Jurkat, Clone E6-1 (cell line): Measurements from ENCODE around the gene AMPD3.
"Not testable (repeated sequence)": the region's sequence is repeated elsewhere in the genome, so short reads cannot be mapped to it uniquely, and the experiment has no call there.

Experiments
- DNase-seq: peaks from one replicate; pipeline ENCODE4 v3.0.0-alpha.2; 2011; ENCODE audit warnings: low read depth, low spot score
- H3K4me3 ChIP-seq: 2 replicates; pipeline ENCODE4 v1.5.1; 2011; ENCODE audit warnings: mild to moderate bottlenecking, low read length, control low read depth, moderate library complexity

The AMPD3 gene

DNA sequence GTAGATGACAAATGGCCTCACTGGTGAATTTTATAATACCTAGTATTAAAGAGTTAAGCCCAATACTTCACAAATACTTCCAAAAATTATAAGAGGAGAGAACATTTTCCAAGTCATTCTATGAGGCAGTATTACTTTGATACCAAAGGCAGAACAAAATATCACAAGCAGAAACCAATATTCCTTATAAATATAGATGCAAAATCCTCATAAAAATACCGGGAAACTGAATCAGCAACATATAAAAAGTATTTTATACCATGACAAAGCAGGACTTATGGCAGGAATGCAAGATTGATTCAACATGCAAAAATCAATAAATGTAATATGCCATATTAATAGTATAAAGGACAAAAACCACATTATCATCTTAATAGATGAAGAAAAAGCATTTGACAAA, 22.1 kb upstream of the AMPD3 start:
- no peak for DNase-seq
- H3K4me3 ChIP-seq: no peak overlapping the region

DNA sequence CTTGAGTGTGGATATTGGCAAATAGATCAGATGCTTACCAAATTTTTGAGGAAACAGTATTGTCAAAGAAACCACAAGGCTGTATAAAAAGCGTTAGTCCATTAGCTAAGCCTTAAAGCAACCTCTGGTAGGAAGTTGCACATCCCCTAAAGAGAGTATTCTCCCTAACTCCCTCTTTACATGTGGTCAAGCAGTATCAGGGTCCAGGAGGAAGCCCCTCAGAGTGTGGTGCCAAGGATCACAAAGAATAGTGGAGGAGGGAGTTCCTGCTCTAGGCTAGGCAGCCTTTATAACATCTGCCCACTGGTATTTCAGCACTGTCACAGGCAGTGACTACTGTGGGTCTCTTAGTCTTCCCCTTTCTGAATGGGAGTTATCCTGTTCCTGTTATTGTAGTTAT, 18.8 kb upstream of the AMPD3 start:
- DNase-seq: no peak
- H3K4me3 ChIP-seq: no peak overlapping the region

GRCh38 chr11:10436683-10437082, 18.4 kb upstream of the AMPD3 start:
- H3K4me3 ChIP-seq: not testable (repeated sequence)

GRCh38 chr11:10438458-10438857, 16.6 kb upstream of the AMPD3 start:
- no peak for DNase-seq

More at GRCh38 chr11:10436683-10437082, 18.4 kb upstream of the AMPD3 start:
- not testable (repeated sequence) for DNase-seq

DNA sequence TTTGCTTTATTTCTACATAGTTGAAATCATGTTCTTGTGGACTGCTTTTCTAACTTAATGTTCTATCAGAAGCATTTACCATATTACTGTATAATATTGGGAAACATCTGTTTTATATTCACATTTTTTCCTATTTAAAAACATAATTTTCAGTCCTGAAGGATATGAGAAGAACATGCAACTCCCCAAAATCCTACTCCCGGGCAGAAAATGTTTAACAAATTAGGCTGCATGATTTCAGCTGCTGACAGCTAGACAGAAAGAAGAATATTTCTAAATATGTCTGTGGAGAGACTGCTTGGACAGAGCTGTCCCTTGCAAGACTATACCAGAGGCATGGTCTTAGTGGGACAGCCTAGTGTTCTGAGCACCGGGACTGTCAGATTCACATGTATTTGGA, 15.7 kb upstream of the AMPD3 start:
- no peak overlapping the region for H3K4me3 ChIP-seq
- no peak for DNase-seq

More at GRCh38 chr11:10438458-10438857, 16.6 kb upstream of the AMPD3 start:
- H3K4me3 ChIP-seq: no peak overlapping the region

GRCh38 chr11:10439924-10440323, 15.1 kb upstream of the AMPD3 start:
- H3K4me3 ChIP-seq: no peak overlapping the region
- DNase-seq: no peak

- no peak overlapping the region for H3K4me3 ChIP-seq
- DNase-seq: no peak
These were observed 14.7 kb upstream of the AMPD3 start for GRCh38 chr11:10440401-10440800.

- no peak overlapping the region for H3K4me3 ChIP-seq
- DNase-seq: no peak
These were observed 14.0 kb upstream of the AMPD3 start for GRCh38 chr11:10441091-10441490.

GRCh38 chr11:10441652-10442503, 13.2 kb upstream of the AMPD3 start:
- peak overlapping the region; percentile 11; the same call in 1 of the 2 replicates for H3K4me3 ChIP-seq
- peak; percentile 80 for DNase-seq

DNA sequence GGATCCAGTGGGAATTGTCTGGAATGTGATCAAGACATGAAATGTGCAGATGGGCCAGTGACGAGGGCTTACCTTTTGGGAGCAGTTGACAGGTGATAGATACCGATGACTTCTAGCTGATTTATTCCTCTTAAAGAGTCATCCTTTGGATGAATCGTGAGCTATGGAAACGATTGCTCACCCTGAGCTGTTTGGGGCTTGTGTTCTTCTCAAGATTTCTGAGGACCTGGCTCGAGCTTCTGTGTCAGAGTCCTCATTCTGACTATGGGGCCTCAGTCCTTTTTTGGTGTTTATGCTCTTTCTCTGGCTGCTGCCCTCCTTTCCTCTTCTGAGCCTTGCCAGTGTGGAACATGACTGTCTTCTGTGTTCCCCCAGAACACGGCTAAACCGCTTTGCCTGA, 11.9 kb upstream of the AMPD3 start:
- no peak overlapping the region for H3K4me3 ChIP-seq
- no peak for DNase-seq

DNA sequence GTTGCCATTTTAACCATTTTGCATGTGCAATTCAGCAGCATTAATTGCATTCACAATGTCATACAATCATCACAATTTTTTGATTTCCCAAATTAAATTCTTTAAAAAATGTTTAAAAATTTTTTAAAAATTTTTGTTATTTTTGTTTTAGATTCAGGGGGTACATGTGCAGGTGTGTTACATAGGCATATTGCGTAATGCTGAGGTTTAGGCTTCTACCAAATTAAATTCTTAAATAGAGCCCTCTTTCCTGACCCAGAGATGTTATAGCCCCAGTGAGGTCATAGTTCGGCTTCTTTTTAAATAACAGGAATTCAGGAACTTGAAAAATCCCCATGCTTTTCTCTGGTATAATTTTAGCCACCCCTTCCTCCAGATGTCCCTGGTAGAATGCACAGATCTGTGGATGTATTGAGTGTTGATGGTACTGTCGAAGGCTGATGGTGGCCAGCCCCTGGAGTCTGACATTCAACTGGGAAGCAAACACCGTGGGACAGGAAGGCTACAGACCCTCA, 11.3 kb upstream of the AMPD3 start:
- no peak overlapping the region for H3K4me3 ChIP-seq
- DNase-seq: no peak

GRCh38 chr11:10444725-10445315, 10.2 kb upstream of the AMPD3 start:
- no peak overlapping the region for H3K4me3 ChIP-seq
- peak; percentile 57 for DNase-seq

GRCh38 chr11:10447445-10447844, 7.6 kb upstream of the AMPD3 start:
- no peak overlapping the region for H3K4me3 ChIP-seq
- no peak for DNase-seq

GRCh38 chr11:10450462-10451425, 4.3 kb upstream of the AMPD3 start:
- H3K4me3 ChIP-seq: no peak overlapping the region
- DNase-seq: no peak

- no peak for DNase-seq
- H3K4me3 ChIP-seq: no peak overlapping the region
These were observed 3.5 kb upstream of the AMPD3 start for GRCh38 chr11:10451426-10452116.

DNA sequence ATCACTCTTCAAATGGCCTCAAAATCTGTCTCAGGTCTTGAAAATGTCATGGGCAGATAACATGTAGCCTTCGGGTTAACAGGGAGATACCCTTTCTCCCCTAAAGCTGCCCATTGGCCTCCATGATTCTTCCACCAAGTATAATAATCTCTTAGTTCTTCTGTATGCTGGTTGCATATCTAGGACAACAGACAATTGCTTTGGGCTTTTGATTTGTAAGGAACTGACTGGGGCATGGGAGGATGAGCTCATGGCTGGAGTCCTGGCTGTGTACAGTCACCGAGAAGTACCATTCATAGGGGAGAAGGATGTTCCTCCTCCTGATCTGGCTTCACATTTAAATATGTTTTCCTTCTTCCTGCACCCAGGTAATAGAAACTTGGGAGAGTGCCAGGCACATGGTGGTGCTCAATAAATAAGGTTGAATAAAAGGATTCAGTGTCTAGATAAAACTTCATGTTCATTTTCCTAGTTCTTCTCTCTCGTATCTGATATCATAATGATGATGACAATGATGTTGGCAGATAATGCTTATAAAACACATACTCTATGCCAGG, 2.8 kb upstream of the AMPD3 start:
- no peak overlapping the region for H3K4me3 ChIP-seq
- DNase-seq: no peak

DNA sequence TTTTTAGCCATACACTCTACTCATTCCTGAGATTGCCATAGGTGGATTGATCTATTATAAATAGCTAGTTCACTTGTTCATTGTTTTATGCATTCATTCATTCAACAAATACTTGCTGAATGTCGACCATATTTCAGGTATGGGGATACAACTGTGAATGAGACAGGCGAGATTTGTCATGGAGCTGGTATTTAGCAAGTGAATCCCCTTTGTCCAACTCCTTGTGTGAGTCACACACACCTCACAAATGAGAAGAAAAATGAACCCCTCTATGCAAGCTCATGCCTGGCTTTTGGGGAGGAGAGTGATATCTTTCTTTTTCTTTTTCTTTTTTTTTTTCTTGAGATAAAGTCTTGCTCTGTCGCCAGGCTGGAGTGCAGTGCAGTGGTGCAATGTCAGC, 1.8 kb upstream of the AMPD3 start:
- no peak overlapping the region for H3K4me3 ChIP-seq
- no peak for DNase-seq

DNA sequence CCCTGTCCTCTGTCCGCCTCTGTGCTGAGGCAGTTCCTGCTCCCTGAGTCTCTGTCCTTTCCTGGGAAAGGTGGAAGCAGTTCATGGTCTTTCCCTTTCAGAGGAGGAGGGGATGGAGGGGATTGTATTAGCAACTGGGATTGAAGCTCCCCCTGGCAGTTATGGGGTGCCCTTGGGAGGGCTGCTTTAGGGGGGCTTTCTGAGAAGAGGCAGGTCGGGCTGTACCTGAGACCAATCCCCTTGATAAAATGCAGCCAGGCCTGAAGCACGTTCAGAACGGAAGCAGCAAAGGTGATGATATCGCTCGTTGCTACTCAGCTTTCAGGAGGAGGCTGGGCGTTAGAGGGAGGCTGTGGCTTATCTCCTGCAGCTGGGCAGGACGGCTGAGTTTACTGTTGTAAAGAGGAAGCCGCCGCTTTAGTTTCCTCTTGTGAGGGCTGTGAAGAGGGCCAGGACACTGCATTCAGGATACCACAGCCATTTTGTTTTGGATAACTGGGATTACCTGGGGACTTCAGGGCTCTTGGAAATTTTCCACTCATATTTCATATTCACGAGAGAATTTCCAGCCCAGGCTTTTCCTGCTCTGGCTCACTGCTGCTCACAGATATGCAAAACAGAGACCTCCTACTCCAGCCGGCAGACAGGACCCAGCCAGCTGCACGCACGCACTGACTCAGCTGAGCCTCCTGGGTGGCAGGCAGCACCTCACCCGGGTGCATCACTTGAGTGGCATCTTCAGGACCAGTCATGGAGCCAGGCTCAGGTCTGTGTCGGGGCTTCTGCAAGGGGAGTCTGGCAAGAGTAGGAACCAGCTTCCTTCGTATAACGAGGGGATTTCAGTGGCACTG, 798 bp downstream of the AMPD3 start:
- peak; percentile 97 for DNase-seq
- peak overlapping the region; percentile 71 for H3K4me3 ChIP-seq
